Ovary (tissue), 9 donors: ENCODE results near the gene CGN. TPM values are rescaled to one million over a fixed set of nuclear protein-coding genes. Genes with fewer than 3 reads are reported as not detected.

Source experiments
- DNase-seq, 5 donors: peaks; one replicate each; pipeline ENCODE4 v3.0.0-alpha.2; 2019 to 2020
- H3K27ac ChIP-seq, 2 donors: fragments of 200-600 bp; one replicate each; pipeline versions ENCODE4 v1.5.1 to v1.8.0; 2019 to 2022
- H3K27me3 ChIP-seq: fragments of 200-600 bp; one replicate; pipeline ENCODE4 v1.8.0; 2022
- H3K36me3 ChIP-seq: fragments of 200-600 bp; sonication (generic); one replicate; pipeline ENCODE4 v1.5.1; 2019
- H3K4me1 ChIP-seq: one replicate; pipeline ENCODE4 v1.8.1; 2013; ENCODE audit warnings: mild to moderate bottlenecking, moderate library complexity; ENCODE audit not compliant: insufficient read depth
- H3K4me3 ChIP-seq: fragments of 200-600 bp; sonication (generic); one replicate; pipeline ENCODE4 v1.5.1; 2017
- H3K9me3 ChIP-seq, 2 donors: fragments of 200-600 bp in 1 of 2; sonication (generic) in 1 of 2; one replicate each; pipeline versions ENCODE4 v1.5.1 to v1.8.1; 2013 to 2019; ENCODE audit warnings: mild to moderate bottlenecking in 1 of 2, moderate library complexity in 1 of 2
- CTCF ChIP-seq, 3 donors: fragments of 450-650 bp in 2 of 3; fragments of 200-600 bp in 1 of 3; IDR thresholded peaks; one replicate each; pipeline versions ENCODE4 v1.5.1 to v1.8.0; 2016 to 2022; ENCODE audit warnings: antibody characterized with exemption in 3 of 3, mild to moderate bottlenecking in 1 of 3
- EP300 ChIP-seq: sonication (generic); formaldehyde crosslinking; IDR thresholded peaks from one replicate; pipeline ENCODE4 v1.6.1; 2017; ENCODE audit warnings: antibody characterized with exemption
- POLR2A ChIP-seq: fragments of 450-650 bp; IDR thresholded peaks from one replicate; pipeline ENCODE4 v1.6.1; 2017; ENCODE audit warnings: antibody characterized with exemption, mild to moderate bottlenecking, moderate library complexity
- WGBS, 3 donors: extraction: QIAGEN DNeasy Blood & Tissue Kit in 1 of 3; methylation state at CpG; one replicate each; pipeline versions ENCODE4 v1.1.5 to v1.1.7; 2013 to 2017; 5-methylcytosine and 5-hydroxymethylcytosine counted together
- intact Hi-C, 4 donors: fragments of 100-400 bp; cut with DNase I; formaldehyde crosslinking; loops; one replicate each; pipeline versions ENCODE4 v1.11.0 to v1.15.1; 2022 to 2023
- polyA plus RNA-seq, 2 donors: library from polyadenylated mRNA; stranded (reverse); fragments of 200-250 nt in 1 of 2; fragments of 350-450 nt in 1 of 2; fragmentation: Illumina TruSeq in 1 of 2; extraction: RNeasy Lipid Tissue Mini Kit (QIAGEN cat#74804) in 1 of 2; gene quantifications; one replicate each; pipeline ENCODE4 v1.2.3, GENCODE V29; 2013 to 2014
- total RNA-seq, 7 donors: library from RNA; depleted of rRNA in 2 of 7; stranded (reverse); fragments of >200 nt in 2 of 7; fragmentation: NEBNext Ultra II Directional in 3 of 7; extraction: Animal tissue kit (Norgen Biotek cat#: 25700) in 3 of 7; gene quantifications; one replicate each; pipeline versions ENCODE4 v1.1.0 to v1.2.4, GENCODE V29; 2016 to 2023
- donor health status: DM: no; HTN: no; CAD: no; lungs with moderate emphysema.
- donor health status: DM: no; HTN: no; CAD: no.
- donor health status: Bipolar disorder and iron deficiency.
- donor health status: DM: yes; HTN: yes; CAD: no.
- donor health status: DM: no; HTN: no; CAD: no.
- donor health status: DM: yes; HTN: yes; CAD: no.

The CGN gene
- total and polyA plus RNA-seq, 9 donors: 1.0 to 26.8 (median 4.3) TPM

GRCh38 chr1:151546011-151546925, 35.1 kb downstream of the CGN start:
- H3K4me3 ChIP-seq: no peak overlapping the region
- no peak overlapping the region for H3K27ac ChIP-seq
- no peaks in the 10 kb centered on the region for H3K9me3 ChIP-seq
- H3K36me3 ChIP-seq: no peaks in the 10 kb centered on the region
- no peaks in the 10 kb centered on the region for H3K4me1 ChIP-seq
- 80 to 84% (median 84%) methylated on average over 4 of the region's 4 CpGs for WGBS, 3 donors
- H3K27me3 ChIP-seq: no peaks in the 10 kb centered on the region
- intact Hi-C loops: no loop called here
- no peak for DNase-seq
- no peak for TF ChIP-seq CTCF (IDR thresholded peaks at IDR 0.05)
- no peak for TF ChIP-seq EP300
- TF ChIP-seq POLR2A: no peak

- Histone ChIP-seq H3K4me1 (no peaks in the 10 kb centered on the region), H3K4me3 (no peak overlapping the region), H3K27me3 (no peaks in the 10 kb centered on the region), H3K27ac (no peak overlapping the region), H3K36me3 (no peaks in the 10 kb centered on the region), H3K9me3 (no peaks in the 10 kb centered on the region)
- intact Hi-C loops: no loop called here
- TF ChIP-seq EP300 (no peak), CTCF (IDR thresholded peaks at IDR 0.05) (no peak)
- WGBS, 3 donors: 46 to 55% (median 47%) methylated on average over 7 of the region's 7 CpGs
- DNase-seq: peak in 4 of 5 donors; percentile 42 to 66 (median 48)
These were observed 36.1 kb downstream of the CGN start for GRCh38 chr1:151547119-151547899.

- intact Hi-C loops: no loop called here
- no peaks in the 10 kb centered on the region for H3K4me1 ChIP-seq
- no peak for TF ChIP-seq POLR2A
- no peak for TF ChIP-seq EP300
- no peak for TF ChIP-seq CTCF (IDR thresholded peaks at IDR 0.05)
- no peaks in the 10 kb centered on the region for H3K36me3 ChIP-seq
- no peaks in the 10 kb centered on the region for H3K27me3 ChIP-seq
- H3K9me3 ChIP-seq: no peaks in the 10 kb centered on the region
- DNase-seq: no peak
- WGBS, 3 donors: 96 to 100% (median 97%) methylated on average over 3 of the region's 3 CpGs
- H3K4me3 ChIP-seq: no peak overlapping the region
- no peak overlapping the region for H3K27ac ChIP-seq
These were observed 36.7 kb downstream of the CGN start for GRCh38 chr1:151547900-151548230.

- Histone ChIP-seq H3K36me3 (no peaks in the 10 kb centered on the region), H3K9me3 (no peaks in the 10 kb centered on the region), H3K27me3 (no peaks in the 10 kb centered on the region), H3K4me1 (no peaks in the 10 kb centered on the region), H3K27ac (no peak overlapping the region), H3K4me3 (no peak overlapping the region)
- intact Hi-C loops: no loop called here
- TF ChIP-seq CTCF (IDR thresholded peaks at IDR 0.05): no peak
- TF ChIP-seq POLR2A: no peak
- TF ChIP-seq EP300: no peak
- no peak for DNase-seq
- WGBS, 3 donors: 71 to 90% (median 80%) methylated on average over 2 of the region's 2 CpGs
These were observed 38.0 kb downstream of the CGN start for GRCh38 chr1:151549199-151549598.
